Kidney epithelial cell (primary cell): ENCODE measurements around the gene DSCAM. TPM values are rescaled to one million over a fixed set of nuclear protein-coding genes. Genes with fewer than 3 reads are reported as not detected.

Experiments used
- DNase-seq: peaks from one replicate; pipeline ENCODE4 v3.0.0-alpha.2; 2010; ENCODE audit warnings: low read depth
- H3K27me3 ChIP-seq: 2 replicates; pipeline ENCODE4 v1.6.0; 2011; ENCODE audit warnings: low read length; ENCODE audit not compliant: control insufficient read depth, insufficient read depth
- H3K36me3 ChIP-seq: 2 replicates; pipeline ENCODE4 v1.5.1; 2011; ENCODE audit warnings: low read length; ENCODE audit not compliant: control insufficient read depth, insufficient read depth
- H3K4me3 ChIP-seq: 2 replicates; pipeline ENCODE4 v1.5.1; 2011; ENCODE audit warnings: low read depth, mild to moderate bottlenecking, control low read depth, low read length
- CTCF ChIP-seq: IDR thresholded peaks from 2 replicates; pipeline ENCODE4 v1.5.1; 2011; ENCODE audit warnings: mild to moderate bottlenecking, moderate library complexity, low read length, control low read depth, inconsistent platforms; ENCODE audit not compliant: insufficient read depth, poor library complexity, severe bottlenecking
- total RNA-seq: library from RNA; depleted of rRNA; stranded (reverse); fragments of >200 nt; gene quantifications from 2 replicates; pipeline ENCODE4 v1.2.3, GENCODE V29; 2015

DSCAM gene
- total RNA-seq, 1 donor from 2014 or later: 0.21 TPM

GRCh38 chr21:40178726-40179125 is 668.2 kb downstream of the DSCAM start:
- Histone ChIP-seq H3K36me3 (no peaks in the 10 kb centered on the region), H3K27me3 (no peaks in the 10 kb centered on the region), H3K4me3 (no peak overlapping the region)
- TF ChIP-seq CTCF: no peak
- DNase-seq: no peak

GRCh38 chr21:40177979-40178378 is 669.0 kb downstream of the DSCAM start:
- no peaks in the 10 kb centered on the region for H3K27me3 ChIP-seq
- H3K36me3 ChIP-seq: no peaks in the 10 kb centered on the region
- H3K4me3 ChIP-seq: no peak overlapping the region
- no peak for DNase-seq
- TF ChIP-seq CTCF: no peak

- no peaks in the 10 kb centered on the region for H3K36me3 ChIP-seq
- TF ChIP-seq CTCF: no peak
- no peaks in the 10 kb centered on the region for H3K27me3 ChIP-seq
- H3K4me3 ChIP-seq: no peak overlapping the region
- DNase-seq: no peak
Measured at GRCh38 chr21:40176724-40177123, 670.2 kb downstream of the DSCAM start.

GRCh38 chr21:40173816-40174215 is 673.1 kb downstream of the DSCAM start:
- TF ChIP-seq CTCF: no peak
- H3K4me3 ChIP-seq: no peak overlapping the region
- DNase-seq: no peak
- H3K27me3 ChIP-seq: no peaks in the 10 kb centered on the region
- no peaks in the 10 kb centered on the region for H3K36me3 ChIP-seq

- no peak for DNase-seq
- H3K27me3 ChIP-seq: no peaks in the 10 kb centered on the region
- no peak overlapping the region for H3K4me3 ChIP-seq
- no peaks in the 10 kb centered on the region for H3K36me3 ChIP-seq
- no peak for TF ChIP-seq CTCF
Measured at GRCh38 chr21:40169971-40170370, 677.0 kb downstream of the DSCAM start.

GRCh38 chr21:40166291-40166843 is 680.6 kb downstream of the DSCAM start:
- Histone ChIP-seq H3K4me3 (no peak overlapping the region), H3K27me3 (no peaks in the 10 kb centered on the region), H3K36me3 (no peaks in the 10 kb centered on the region)
- TF ChIP-seq CTCF: no peak
- no peak for DNase-seq
